Measurements from ENCODE around the gene NUAK2. TPM values are rescaled to one million over a fixed set of nuclear protein-coding genes. Genes with fewer than 3 reads are reported as not detected.

Gene NUAK2
- total RNA-seq, 2 experiments from 2014 or later, result 14.9 to 15.3 TPM

DNA sequence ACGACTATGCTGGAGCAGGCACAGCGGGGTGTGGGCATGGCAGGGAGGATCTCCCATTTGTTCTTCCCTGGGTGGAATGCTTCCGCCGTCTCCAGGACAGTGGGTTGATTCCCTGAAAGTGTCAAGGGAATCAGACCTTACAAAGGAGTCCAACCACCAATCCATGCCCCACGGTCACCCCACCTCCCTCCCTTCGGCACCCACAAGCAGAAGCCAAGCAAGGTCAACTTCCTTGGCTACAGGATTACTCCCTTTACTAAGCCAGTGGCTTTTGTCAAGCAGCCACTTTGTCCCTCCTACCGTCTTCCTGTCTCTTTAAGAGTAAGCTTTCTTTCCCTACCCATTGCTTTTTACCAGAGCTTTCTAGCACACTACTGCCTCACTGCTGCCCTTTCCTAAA is 15.9 kb upstream of the NUAK2 start:
- ChIA-PET CTCF (interaction anchor here (0.8 to 2.8 kb wide), 4 partner anchors 62 to 187 kb away, joined by 3 to 26 read pairs (median 6); no protein-coding TSS in a partner anchor), POLR2A (interaction anchor here (1.6 kb wide), 1 partner anchor 148 kb away, joined by 4 read pairs; no protein-coding TSS in a partner anchor)
- DNase-seq (no peak), ATAC-seq (ENCODE audit: poor library complexity) (no peak)
- Histone ChIP-seq H3K36me3 (ENCODE audit: insufficient read depth, low read length) (no peaks in the 10 kb centered on the region), H3K9me3 (ENCODE audit: control insufficient read depth in 1 of 2, insufficient read depth in 1 of 2, low read length in 2 of 2) (no peaks in the 10 kb centered on the region), H3K4me3 (ENCODE audit: low read length) (no peak overlapping the region), H3K4me1 (ENCODE audit: insufficient read depth, low read length) (no peaks in the 10 kb centered on the region), H3K27ac (ENCODE audit: low read depth in 1 of 2, low read length in 2 of 2) (no peak overlapping the region), H3K27me3 (ENCODE audit: control insufficient read depth in 1 of 2, insufficient read depth in 2 of 2, low read length in 2 of 2) (peaks cover 0 to under 1% of the 10 kb centered on the region in 2 experiments)
- no peak overlapping the region for H3K27ac Mint-ChIP-seq
- intact Hi-C loops (cut with DNase I, micrococcal nuclease), result loop anchor here (5.0 to 10.0 kb wide), 3 partner anchors 150 to 297 kb away; partner anchors contain the start of gene ELK4 (in 1 of the 2)
- H3K4me3 Mint-ChIP-seq, result no peak overlapping the region
- TF ChIP-seq CTCF (IDR thresholded peaks at IDR 0.05), result no peak
- H3K36me3 Mint-ChIP-seq (ENCODE audit: low read depth), result no peaks in the 10 kb centered on the region
- no peaks in the 10 kb centered on the region for H3K9me3 Mint-ChIP-seq
- peaks cover 2% of the 10 kb centered on the region for H3K4me1 Mint-ChIP-seq (ENCODE audit: low read depth)
- H3K27me3 Mint-ChIP-seq, result peaks cover 6% of the 10 kb centered on the region

DNA sequence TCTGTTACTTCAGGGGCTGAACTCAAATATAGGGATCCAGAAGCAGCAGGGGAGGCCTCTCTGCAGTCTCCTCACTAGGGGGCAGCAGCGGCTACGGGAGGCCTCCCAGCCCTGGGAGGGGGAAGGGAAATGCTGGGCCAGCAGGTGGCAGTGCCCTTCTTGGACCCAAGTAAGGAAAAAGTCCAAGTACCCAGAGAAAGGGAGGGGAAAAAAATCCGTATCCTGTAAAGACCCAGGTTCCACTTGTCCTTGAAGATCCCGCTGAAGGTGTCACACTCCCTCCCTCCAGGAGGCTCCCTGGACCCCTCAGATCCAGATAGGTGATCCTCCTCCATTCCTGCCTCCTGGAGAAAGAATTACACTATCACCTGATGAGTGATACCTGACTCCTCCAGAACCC is 14.1 kb upstream of the NUAK2 start:
- ChIA-PET CTCF (interaction anchor here (0.7 to 2.8 kb wide), 12 partner anchors 9 to 189 kb away, joined by 3 to 26 read pairs (median 4); partner anchors contain the start of gene NUAK2), POLR2A (interaction anchor here (1.6 kb wide), 1 partner anchor 150 kb away, joined by 4 read pairs; no protein-coding TSS in a partner anchor)
- no peak overlapping the region for H3K27ac Mint-ChIP-seq
- Histone ChIP-seq H3K4me3 (ENCODE audit: low read length) (no peak overlapping the region), H3K9me3 (ENCODE audit: control insufficient read depth in 1 of 2, insufficient read depth in 1 of 2, low read length in 2 of 2) (no peaks in the 10 kb centered on the region), H3K4me1 (ENCODE audit: insufficient read depth, low read length) (no peaks in the 10 kb centered on the region), H3K36me3 (ENCODE audit: insufficient read depth, low read length) (no peaks in the 10 kb centered on the region), H3K27ac (ENCODE audit: low read depth in 1 of 2, low read length in 2 of 2) (no peak overlapping the region), H3K27me3 (ENCODE audit: control insufficient read depth in 1 of 2, insufficient read depth in 2 of 2, low read length in 2 of 2) (no peaks in the 10 kb centered on the region)
- DNase-seq, result peak; percentile 63 to 89 (median 74)
- peak; percentile 99 for ATAC-seq (ENCODE audit: poor library complexity)
- H3K4me1 Mint-ChIP-seq (ENCODE audit: low read depth), result no peaks in the 10 kb centered on the region
- intact Hi-C loops (cut with DNase I, micrococcal nuclease), result loop anchor here (1.0 to 10.0 kb wide), 4 partner anchors 152 to 299 kb away; partner anchors contain the start of gene ELK4 (in 1 of the 2)
- no peaks in the 10 kb centered on the region for H3K9me3 Mint-ChIP-seq
- peak; percentile 93 for TF ChIP-seq CTCF (IDR thresholded peaks at IDR 0.05)
- no peaks in the 10 kb centered on the region for H3K36me3 Mint-ChIP-seq (ENCODE audit: low read depth)
- no peaks in the 10 kb centered on the region for H3K27me3 Mint-ChIP-seq
- H3K4me3 Mint-ChIP-seq, result no peak overlapping the region

GRCh38 chr1:205332015-205332791 is 10.7 kb upstream of the NUAK2 start:
- intact Hi-C loops (cut with DNase I, micrococcal nuclease), result loop anchor here in 1 of 2 experiments (10.0 kb wide), 1 partner anchor 303 kb away; the partner anchor contains the start of gene ELK4
- Histone ChIP-seq H3K36me3 (ENCODE audit: insufficient read depth, low read length) (no peaks in the 10 kb centered on the region), H3K27me3 (ENCODE audit: control insufficient read depth in 1 of 2, insufficient read depth in 2 of 2, low read length in 2 of 2) (no peaks in the 10 kb centered on the region), H3K4me1 (ENCODE audit: insufficient read depth, low read length) (no peaks in the 10 kb centered on the region), H3K9me3 (ENCODE audit: control insufficient read depth in 1 of 2, insufficient read depth in 1 of 2, low read length in 2 of 2) (no peaks in the 10 kb centered on the region), H3K4me3 (ENCODE audit: low read length) (no peak overlapping the region), H3K27ac (ENCODE audit: low read depth in 1 of 2, low read length in 2 of 2) (no peak overlapping the region)
- ATAC-seq (ENCODE audit: poor library complexity) (no peak), DNase-seq (no peak)
- Mint-ChIP-seq H3K36me3 (ENCODE audit: low read depth) (no peaks in the 10 kb centered on the region), H3K9me3 (no peaks in the 10 kb centered on the region), H3K27me3 (peaks cover 1% of the 10 kb centered on the region), H3K27ac (no peak overlapping the region), H3K4me3 (no peak overlapping the region), H3K4me1 (ENCODE audit: low read depth) (no peaks in the 10 kb centered on the region)
- POLR2A ChIA-PET, result interaction anchor here (0.6 to 1.5 kb wide), 4 partner anchors 47 to 103 kb away, joined by 3 to 4 read pairs (median 3); no protein-coding TSS in a partner anchor
- no peak for TF ChIP-seq CTCF (IDR thresholded peaks at IDR 0.05)
- CTCF ChIA-PET, result interaction anchor here (0.8 to 2.7 kb wide), 3 partner anchors 9 to 59 kb away, joined by 3 to 15 read pairs (median 3); no protein-coding TSS in a partner anchor
